Duodenal mucosa (tissue), 2 donors: ENCODE measurements around the gene SCMH1.

Experiments
- H3K27ac ChIP-seq: one replicate; pipeline ENCODE4 v1.7.0; 2013; ENCODE audit warnings: low read depth, low read length
- H3K27me3 ChIP-seq, 2 donors: one replicate each; pipeline ENCODE4 v1.7.0; 2013; ENCODE audit warnings: low read length in 2 of 2, control low read depth in 1 of 2; ENCODE audit not compliant: insufficient read depth in 2 of 2, control insufficient read depth in 1 of 2
- H3K36me3 ChIP-seq, 2 donors: one replicate each; pipeline ENCODE4 v1.7.0; 2013; ENCODE audit warnings: low read length in 2 of 2, control low read depth in 1 of 2; ENCODE audit not compliant: insufficient read depth in 2 of 2, control insufficient read depth in 1 of 2
- H3K4me1 ChIP-seq, 2 donors: one replicate each; pipeline ENCODE4 v1.7.0; 2013; ENCODE audit warnings: low read length in 2 of 2, control low read depth in 1 of 2; ENCODE audit not compliant: insufficient read depth in 2 of 2, control insufficient read depth in 1 of 2
- H3K4me3 ChIP-seq, 2 donors: one replicate each; pipeline ENCODE4 v1.7.0; 2013; ENCODE audit warnings: low read length in 2 of 2, low read depth in 1 of 2
- H3K9ac ChIP-seq, 2 donors: one replicate each; pipeline ENCODE4 v1.7.0; 2013; ENCODE audit warnings: low read length in 2 of 2, low read depth in 1 of 2
- H3K9me3 ChIP-seq, 2 donors: one replicate each; pipeline ENCODE4 v1.7.0; 2013; ENCODE audit warnings: low read length in 2 of 2, control low read depth in 1 of 2; ENCODE audit not compliant: control insufficient read depth in 1 of 2

SCMH1 gene

DNA sequence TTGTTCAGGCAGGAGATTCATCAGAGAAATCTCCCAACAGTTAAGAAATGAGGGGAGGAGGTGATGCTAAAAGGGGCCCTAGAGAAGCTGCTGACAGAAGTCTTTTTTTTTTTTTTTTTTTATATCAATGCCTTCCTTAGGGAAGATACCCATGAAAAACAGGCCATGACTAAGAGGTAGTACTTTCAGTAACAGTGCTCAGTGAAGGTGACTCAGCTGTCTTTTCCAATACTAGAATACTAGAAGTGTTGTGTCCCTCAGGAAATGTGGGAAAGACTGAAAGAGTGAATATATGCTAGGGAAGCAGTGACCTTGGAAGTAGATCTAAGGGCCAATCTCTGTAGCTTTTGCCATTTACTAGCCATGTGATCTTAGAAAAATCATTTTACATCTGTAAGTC is 168.1 kb downstream of the SCMH1 start:
- Histone ChIP-seq H3K27ac (no peak overlapping the region), H3K9me3 (no peaks in the 10 kb centered on the region), H3K4me3 (no peak overlapping the region), H3K27me3 (no peaks in the 10 kb centered on the region), H3K9ac (no peak overlapping the region), H3K4me1 (no peaks in the 10 kb centered on the region), H3K36me3 (peaks cover 0 to 14% of the 10 kb centered on the region in 2 donors)

GRCh38 chr1:41072051-41072450 is 170.1 kb downstream of the SCMH1 start:
- no peak overlapping the region for H3K9ac ChIP-seq
- H3K36me3 ChIP-seq: peaks cover 0 to 17% of the 10 kb centered on the region in 2 donors
- H3K9me3 ChIP-seq: no peaks in the 10 kb centered on the region
- no peaks in the 10 kb centered on the region for H3K27me3 ChIP-seq
- H3K4me3 ChIP-seq: no peak overlapping the region
- H3K4me1 ChIP-seq: no peaks in the 10 kb centered on the region
- H3K27ac ChIP-seq: no peak overlapping the region

- H3K4me1 ChIP-seq: no peaks in the 10 kb centered on the region
- no peaks in the 10 kb centered on the region for H3K27me3 ChIP-seq
- no peak overlapping the region for H3K4me3 ChIP-seq
- H3K9ac ChIP-seq: no peak overlapping the region
- H3K36me3 ChIP-seq: peaks cover 0 to 10% of the 10 kb centered on the region in 2 donors
- no peaks in the 10 kb centered on the region for H3K9me3 ChIP-seq
- H3K27ac ChIP-seq: no peak overlapping the region
Observed at GRCh38 chr1:41056907-41057306, 185.2 kb downstream of the SCMH1 start.

DNA sequence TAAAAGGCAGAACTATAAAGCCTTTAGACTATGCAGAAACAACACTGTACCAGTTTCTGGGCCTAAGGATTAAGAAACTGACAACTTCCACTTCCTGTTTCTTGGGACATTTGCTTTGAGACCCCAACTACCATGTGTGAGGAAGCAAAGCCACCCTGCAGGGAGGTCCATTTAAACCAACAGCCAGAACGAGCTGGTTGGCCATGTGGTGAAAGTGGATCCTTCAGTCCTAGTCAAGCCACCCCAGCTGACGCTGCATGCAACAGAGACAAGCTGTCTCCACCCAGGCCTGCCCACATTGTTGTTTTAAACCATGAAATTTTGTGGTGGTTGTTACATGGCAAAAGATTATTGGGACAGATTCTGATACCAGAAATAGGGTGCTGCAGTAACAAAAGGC is 188.8 kb downstream of the SCMH1 start:
- peaks cover 4% of the 10 kb centered on the region in 2 donors for H3K36me3 ChIP-seq

GRCh38 chr1:41051022-41051421 is 191.1 kb downstream of the SCMH1 start:
- no peak overlapping the region for H3K4me3 ChIP-seq
- no peaks in the 10 kb centered on the region for H3K27me3 ChIP-seq
- H3K36me3 ChIP-seq: peaks cover 13 to 15% of the 10 kb centered on the region in 2 donors

More for the DNA sequence above, 188.8 kb downstream of the SCMH1 start:
- no peak overlapping the region for H3K9ac ChIP-seq
- no peaks in the 10 kb centered on the region for H3K9me3 ChIP-seq
- H3K27me3 ChIP-seq: no peaks in the 10 kb centered on the region
- H3K4me3 ChIP-seq: no peak overlapping the region
- H3K4me1 ChIP-seq: peaks cover 0 to 4% of the 10 kb centered on the region in 2 donors
- H3K27ac ChIP-seq: no peak overlapping the region

DNA sequence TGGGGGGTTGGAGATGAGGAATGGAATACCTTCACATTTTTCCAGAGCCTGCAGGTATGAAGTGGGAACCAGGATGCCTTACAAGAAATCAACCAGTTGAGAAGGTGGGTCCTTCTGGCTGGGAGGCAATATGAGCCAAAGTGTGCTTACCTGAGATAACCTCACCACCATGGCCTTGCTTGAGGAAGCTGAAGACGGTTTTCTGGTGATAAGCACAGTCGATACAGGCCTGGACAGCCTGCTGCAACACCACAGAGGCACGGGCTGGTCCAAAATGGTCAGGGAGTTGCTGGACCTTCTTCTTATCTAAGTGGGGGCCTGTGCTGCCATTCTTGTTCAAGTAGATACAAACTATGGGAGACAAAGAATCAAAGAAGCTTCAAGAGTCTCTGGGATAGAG is 193.6 kb downstream of the SCMH1 start:
- H3K4me3 ChIP-seq: no peak overlapping the region
- H3K27me3 ChIP-seq: no peaks in the 10 kb centered on the region
- peaks cover 13 to 20% of the 10 kb centered on the region in 2 donors for H3K36me3 ChIP-seq
- H3K9ac ChIP-seq: no peak overlapping the region
- H3K9me3 ChIP-seq: no peaks in the 10 kb centered on the region
- no peak overlapping the region for H3K27ac ChIP-seq
- H3K4me1 ChIP-seq: peaks cover 32 to 36% of the 10 kb centered on the region in 2 donors

More at GRCh38 chr1:41051022-41051421, 191.1 kb downstream of the SCMH1 start:
- Histone ChIP-seq H3K9ac (no peak overlapping the region), H3K9me3 (no peaks in the 10 kb centered on the region), H3K4me1 (peaks cover 10 to 15% of the 10 kb centered on the region in 2 donors), H3K27ac (no peak overlapping the region)

- Histone ChIP-seq H3K4me1 (peaks cover 32 to 36% of the 10 kb centered on the region in 2 donors), H3K27me3 (no peaks in the 10 kb centered on the region), H3K4me3 (no peak overlapping the region), H3K9ac (no peak overlapping the region), H3K9me3 (no peaks in the 10 kb centered on the region), H3K27ac (peak overlapping the region; percentile 39), H3K36me3 (peaks cover 13 to 21% of the 10 kb centered on the region in 2 donors)
Observed at GRCh38 chr1:41046347-41046775, 195.7 kb downstream of the SCMH1 start.

- Histone ChIP-seq H3K9me3 (no peaks in the 10 kb centered on the region), H3K36me3 (peaks cover 13 to 26% of the 10 kb centered on the region in 2 donors), H3K27ac (peak overlapping the region; percentile 39), H3K27me3 (no peaks in the 10 kb centered on the region), H3K4me1 (peaks cover 32 to 36% of the 10 kb centered on the region in 2 donors), H3K9ac (no peak overlapping the region), H3K4me3 (no peak overlapping the region)
Observed at GRCh38 chr1:41045740-41046139, 196.4 kb downstream of the SCMH1 start.

GRCh38 chr1:41044187-41044586 is 197.9 kb downstream of the SCMH1 start:
- Histone ChIP-seq H3K9ac (peak overlapping the region in 1 of 2 donors; percentile 4), H3K9me3 (no peaks in the 10 kb centered on the region), H3K4me3 (no peak overlapping the region)

GRCh38 chr1:41041614-41042270 is 200.4 kb downstream of the SCMH1 start:
- H3K27ac ChIP-seq: no peak overlapping the region
- no peak overlapping the region for H3K4me3 ChIP-seq
- H3K9ac ChIP-seq: no peak overlapping the region
- H3K27me3 ChIP-seq: no peaks in the 10 kb centered on the region
- H3K4me1 ChIP-seq: peaks cover 28 to 29% of the 10 kb centered on the region in 2 donors
- peaks cover 14 to 37% of the 10 kb centered on the region in 2 donors for H3K36me3 ChIP-seq
- no peaks in the 10 kb centered on the region for H3K9me3 ChIP-seq

More at GRCh38 chr1:41044187-41044586, 197.9 kb downstream of the SCMH1 start:
- Histone ChIP-seq H3K36me3 (peaks cover 15 to 31% of the 10 kb centered on the region in 2 donors), H3K27ac (no peak overlapping the region), H3K27me3 (no peaks in the 10 kb centered on the region), H3K4me1 (peaks cover 32 to 36% of the 10 kb centered on the region in 2 donors)
